AG09309 (cell line): ENCODE results near the gene SLC6A7.

Source experiments
- DNase-seq: peaks from one replicate; pipeline ENCODE4 v3.0.0-alpha.2; 2010; ENCODE audit warnings: low read depth
- H3K4me3 ChIP-seq: 2 replicates; pipeline ENCODE4 v1.5.1; 2011; ENCODE audit warnings: mild to moderate bottlenecking, low read depth, low read length, moderate library complexity; ENCODE audit not compliant: control insufficient read depth
- TF ChIP-seq, protein P1 (sequence below): IDR thresholded peaks from 2 replicates; pipeline ENCODE4 v1.5.1; 2011; ENCODE audit warnings: mild to moderate bottlenecking, low read depth, low read length, inconsistent platforms; ENCODE audit not compliant: insufficient read depth, control insufficient read depth; ENCODE audit errors: missing control alignments

The SLC6A7 gene

DNA sequence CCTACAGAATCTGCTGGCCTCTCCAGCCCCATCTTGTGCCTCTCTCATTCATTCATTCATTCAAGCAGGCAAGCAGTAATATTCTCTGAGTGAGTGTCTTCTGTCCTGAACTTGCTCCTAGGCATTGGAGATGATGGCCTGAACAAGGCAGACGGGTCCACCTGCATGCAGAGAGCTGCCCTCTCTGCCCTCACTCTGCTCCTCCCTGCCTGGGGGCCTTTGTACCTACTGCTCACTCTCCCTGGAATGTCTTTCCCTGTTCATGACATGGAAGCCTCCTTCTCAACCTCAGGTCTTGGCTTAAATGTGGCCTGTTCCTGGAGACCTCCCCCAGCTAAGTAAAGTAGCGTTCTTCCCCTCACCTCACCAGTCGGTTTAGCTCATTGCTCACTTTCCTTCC is 16.7 kb upstream of the SLC6A7 start:
- TF ChIP-seq, protein P1, sequence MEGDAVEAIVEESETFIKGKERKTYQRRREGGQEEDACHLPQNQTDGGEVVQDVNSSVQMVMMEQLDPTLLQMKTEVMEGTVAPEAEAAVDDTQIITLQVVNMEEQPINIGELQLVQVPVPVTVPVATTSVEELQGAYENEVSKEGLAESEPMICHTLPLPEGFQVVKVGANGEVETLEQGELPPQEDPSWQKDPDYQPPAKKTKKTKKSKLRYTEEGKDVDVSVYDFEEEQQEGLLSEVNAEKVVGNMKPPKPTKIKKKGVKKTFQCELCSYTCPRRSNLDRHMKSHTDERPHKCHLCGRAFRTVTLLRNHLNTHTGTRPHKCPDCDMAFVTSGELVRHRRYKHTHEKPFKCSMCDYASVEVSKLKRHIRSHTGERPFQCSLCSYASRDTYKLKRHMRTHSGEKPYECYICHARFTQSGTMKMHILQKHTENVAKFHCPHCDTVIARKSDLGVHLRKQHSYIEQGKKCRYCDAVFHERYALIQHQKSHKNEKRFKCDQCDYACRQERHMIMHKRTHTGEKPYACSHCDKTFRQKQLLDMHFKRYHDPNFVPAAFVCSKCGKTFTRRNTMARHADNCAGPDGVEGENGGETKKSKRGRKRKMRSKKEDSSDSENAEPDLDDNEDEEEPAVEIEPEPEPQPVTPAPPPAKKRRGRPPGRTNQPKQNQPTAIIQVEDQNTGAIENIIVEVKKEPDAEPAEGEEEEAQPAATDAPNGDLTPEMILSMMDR, result no peak
- no peak overlapping the region for H3K4me3 ChIP-seq
- DNase-seq, result no peak

DNA sequence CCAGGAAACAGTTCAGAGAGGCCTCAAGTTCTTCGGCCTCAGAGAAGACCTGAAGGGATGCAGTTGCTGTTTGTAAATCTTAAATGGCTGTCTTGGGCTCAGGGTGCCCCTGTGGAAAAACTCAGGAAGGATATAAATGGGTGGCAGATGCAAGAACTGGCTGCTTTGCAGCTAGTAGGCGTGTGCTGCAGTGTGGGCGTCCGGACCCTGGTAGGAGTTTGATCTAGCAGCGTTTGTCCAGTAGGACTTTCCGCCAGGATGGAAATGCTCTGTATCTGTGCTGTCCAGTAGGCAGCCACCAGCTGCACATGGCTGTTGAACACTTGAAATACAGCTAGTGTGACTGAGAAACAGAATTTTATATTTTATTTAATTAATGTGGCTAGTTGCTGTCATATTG is 15.6 kb upstream of the SLC6A7 start:
- TF ChIP-seq, protein P1, result no peak
- H3K4me3 ChIP-seq, result no peak overlapping the region
- DNase-seq, result no peak

DNA sequence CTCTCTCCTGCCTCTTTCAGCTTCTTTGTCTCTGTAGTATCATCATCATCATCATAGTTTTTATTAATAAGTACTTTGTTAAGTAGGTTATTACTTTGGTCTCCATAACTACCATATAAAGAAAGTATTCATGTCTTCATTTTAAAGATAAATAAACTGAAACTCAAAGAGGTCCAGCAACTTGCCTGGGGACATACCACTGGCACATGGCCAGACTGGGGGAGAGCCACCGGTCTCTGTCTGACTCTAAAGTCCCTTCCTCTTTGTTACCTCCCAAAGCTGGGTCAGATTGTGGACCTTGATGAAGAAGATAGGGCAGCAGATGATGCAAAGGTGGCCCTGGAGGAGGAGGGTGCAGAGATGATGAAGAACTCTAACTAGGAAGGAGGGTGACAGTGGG is 14.8 kb upstream of the SLC6A7 start:
- no peak overlapping the region for H3K4me3 ChIP-seq
- DNase-seq, result no peak
- TF ChIP-seq, protein P1, result no peak

DNA sequence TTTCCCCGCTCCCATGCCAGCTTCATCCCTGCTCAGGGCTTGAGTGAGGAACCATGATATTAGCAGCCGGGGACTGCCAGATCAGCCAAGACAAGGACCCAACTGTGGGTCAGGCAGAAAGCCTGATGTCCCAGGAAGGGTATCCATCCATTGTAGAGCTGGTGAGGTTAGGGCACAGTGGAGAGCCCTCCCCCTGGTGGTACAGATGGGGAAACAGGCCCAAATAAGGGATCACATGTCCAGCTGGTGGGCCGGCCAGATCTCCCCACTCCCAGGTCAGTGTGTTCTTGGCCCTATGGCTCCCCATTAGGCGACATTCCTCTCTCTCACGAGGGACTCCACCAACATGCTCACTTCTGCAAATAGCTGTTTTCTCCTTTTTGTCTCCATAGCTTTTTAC is 14.3 kb upstream of the SLC6A7 start:
- TF ChIP-seq, protein P1, result peak; percentile 65
- DNase-seq, result no peak
- H3K4me3 ChIP-seq, result no peak overlapping the region

DNA sequence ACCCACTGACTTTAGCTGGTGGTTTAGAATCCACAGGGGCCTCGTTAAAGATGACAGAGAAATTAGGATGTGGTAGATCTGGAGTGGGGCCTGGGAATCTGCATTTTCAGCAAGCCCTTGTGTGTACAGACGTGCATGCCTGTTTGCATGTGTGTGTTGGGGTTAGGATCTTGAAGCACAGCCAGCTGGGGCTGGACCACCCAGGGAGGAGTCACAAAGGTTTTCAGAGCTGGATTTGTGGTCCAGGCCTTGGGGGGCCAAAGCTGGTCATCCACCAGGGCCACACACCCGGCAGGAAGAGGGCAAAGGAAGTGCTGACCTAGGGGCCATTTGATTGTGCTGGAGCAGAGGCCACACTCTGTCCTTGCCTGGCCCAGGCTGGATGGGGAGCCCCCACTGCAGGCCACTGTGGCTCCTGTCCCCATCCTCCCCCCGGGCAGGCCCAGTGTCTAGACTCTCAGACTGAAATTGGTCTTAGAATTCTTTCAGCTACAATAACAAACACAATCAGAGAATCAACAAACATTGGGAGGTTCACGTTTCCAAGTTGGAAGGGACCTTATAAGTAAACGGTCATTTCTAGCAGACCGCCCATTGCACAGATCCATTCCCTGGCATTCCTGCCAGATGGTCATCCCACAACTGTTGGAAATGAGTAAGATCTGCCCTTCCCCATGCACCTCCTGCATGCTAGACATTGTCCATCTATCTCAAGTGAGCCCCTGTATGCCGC is 13.0 kb upstream of the SLC6A7 start:
- TF ChIP-seq, protein P1, result no peak
- DNase-seq, result no peak
- H3K4me3 ChIP-seq, result no peak overlapping the region

DNA sequence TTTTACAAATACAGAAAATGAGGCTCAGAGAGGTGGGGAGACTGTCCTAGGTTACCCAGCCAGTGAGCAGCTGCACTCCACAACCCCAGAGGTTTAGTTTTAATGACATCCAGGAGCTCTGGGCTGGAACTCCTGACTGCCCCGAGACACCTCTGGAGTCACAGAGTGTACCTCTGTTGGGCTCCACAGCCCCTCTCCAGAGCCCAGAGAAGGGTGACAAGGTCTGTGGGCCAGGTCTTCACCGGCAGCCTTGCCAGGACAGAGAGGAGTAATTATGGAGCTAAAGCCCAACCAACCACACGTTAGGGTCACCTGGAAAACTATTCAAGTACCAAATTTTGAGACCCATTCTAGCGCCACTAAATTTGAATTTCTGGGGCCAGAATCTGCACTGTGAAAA is 12.1 kb upstream of the SLC6A7 start:
- H3K4me3 ChIP-seq, result no peak overlapping the region
- DNase-seq, result no peak
- TF ChIP-seq, protein P1, result no peak
